ENCODE results near the gene ZFP1. TPM values are rescaled to one million over a fixed set of nuclear protein-coding genes. Genes with fewer than 3 reads are reported as not detected.
A peak's percentile ranks its signal among the peaks of the same experiment; 100 is the strongest.

The ZFP1 gene
- polyA plus RNA-seq, 2 of the 4 experiments (the other 2 are of a cell fraction): 14.4 to 16.1 TPM

- TF ChIP-seq CTCF (IDR thresholded peaks at IDR 0.05): no peak
Observed at GRCh38 chr16:75108792-75109731, 39.3 kb upstream of the ZFP1 start (continued).

- Histone ChIP-seq H3K4me3 (no peak overlapping the region), H3K4me2 (peak overlapping the region; percentile 77), H3K9me3 (no peaks in the 10 kb centered on the region), H3K27ac (peak overlapping the region; percentile 71 to 90), H3K4me1 (peaks cover 39% of the 10 kb centered on the region)
- no peak for FAIRE-seq
- 92% methylated on average over 10 of the region's 10 CpGs for WGBS (ENCODE audit: missing lambda C conversion rate)
- ATAC-seq: no peak
- no peak for TF ChIP-seq FOXS1 (CRISPR knock-in tag; IDR thresholded peaks at IDR 0.05)
- no peak for TF ChIP-seq ZC3H11A (IDR thresholded peaks at IDR 0.05)
- TF ChIP-seq CHD2 (IDR thresholded peaks at IDR 0.05; ENCODE audit: low read length, partially characterized antibody): no peak
- no peak for TF ChIP-seq EHF (CRISPR knock-in tag; IDR thresholded peaks at IDR 0.05)
- TF ChIP-seq EP300 (IDR thresholded peaks at IDR 0.05): no peak
- TF ChIP-seq MAZ (IDR thresholded peaks at IDR 0.05; ENCODE audit: borderline replicate concordance, low read depth, low read length): no peak
- TF ChIP-seq, protein P1, sequence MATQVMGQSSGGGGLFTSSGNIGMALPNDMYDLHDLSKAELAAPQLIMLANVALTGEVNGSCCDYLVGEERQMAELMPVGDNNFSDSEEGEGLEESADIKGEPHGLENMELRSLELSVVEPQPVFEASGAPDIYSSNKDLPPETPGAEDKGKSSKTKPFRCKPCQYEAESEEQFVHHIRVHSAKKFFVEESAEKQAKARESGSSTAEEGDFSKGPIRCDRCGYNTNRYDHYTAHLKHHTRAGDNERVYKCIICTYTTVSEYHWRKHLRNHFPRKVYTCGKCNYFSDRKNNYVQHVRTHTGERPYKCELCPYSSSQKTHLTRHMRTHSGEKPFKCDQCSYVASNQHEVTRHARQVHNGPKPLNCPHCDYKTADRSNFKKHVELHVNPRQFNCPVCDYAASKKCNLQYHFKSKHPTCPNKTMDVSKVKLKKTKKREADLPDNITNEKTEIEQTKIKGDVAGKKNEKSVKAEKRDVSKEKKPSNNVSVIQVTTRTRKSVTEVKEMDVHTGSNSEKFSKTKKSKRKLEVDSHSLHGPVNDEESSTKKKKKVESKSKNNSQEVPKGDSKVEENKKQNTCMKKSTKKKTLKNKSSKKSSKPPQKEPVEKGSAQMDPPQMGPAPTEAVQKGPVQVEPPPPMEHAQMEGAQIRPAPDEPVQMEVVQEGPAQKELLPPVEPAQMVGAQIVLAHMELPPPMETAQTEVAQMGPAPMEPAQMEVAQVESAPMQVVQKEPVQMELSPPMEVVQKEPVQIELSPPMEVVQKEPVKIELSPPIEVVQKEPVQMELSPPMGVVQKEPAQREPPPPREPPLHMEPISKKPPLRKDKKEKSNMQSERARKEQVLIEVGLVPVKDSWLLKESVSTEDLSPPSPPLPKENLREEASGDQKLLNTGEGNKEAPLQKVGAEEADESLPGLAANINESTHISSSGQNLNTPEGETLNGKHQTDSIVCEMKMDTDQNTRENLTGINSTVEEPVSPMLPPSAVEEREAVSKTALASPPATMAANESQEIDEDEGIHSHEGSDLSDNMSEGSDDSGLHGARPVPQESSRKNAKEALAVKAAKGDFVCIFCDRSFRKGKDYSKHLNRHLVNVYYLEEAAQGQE (IDR thresholded peaks at IDR 0.05): no peak
- no peak for TF ChIP-seq CBX2 (IDR thresholded peaks at IDR 0.05; ENCODE audit: borderline replicate concordance, low read depth)
- CTCF ChIA-PET: interaction anchor here (0.8 to 13.4 kb wide), 12 partner anchors 11 to 248 kb away, joined by 3 to 252 read pairs (median 6); partner anchors contain the start of gene ZNRF1
- POLR2A ChIA-PET: interaction anchor here (1.6 kb wide), 1 partner anchor 111 kb away, joined by 6 read pairs; the partner anchor contains the start of gene ZNRF1
- no peak for DNase-seq (ENCODE audit: low read depth in 1 of 2, low spot score in 1 of 2)
Observed at GRCh38 chr16:75109732-75110243, 38.5 kb upstream of the ZFP1 start.

- CTCF ChIA-PET: interaction anchor here (0.6 to 13.4 kb wide), 63 partner anchors 9 to 685 kb away, joined by 3 to 252 read pairs (median 5); partner anchors contain the start of genes FA2H, WDR59 and ZNRF1
- H3K27ac ChIP-seq: peak overlapping the region; percentile 49 to 90
- no peak for FAIRE-seq
- WGBS (ENCODE audit: missing lambda C conversion rate): 15% methylated on average over 28 of the region's 28 CpGs
- peak overlapping the region; percentile 22; the same call in 2 of the 3 replicates for H3K4me3 ChIP-seq
- no peak for TF ChIP-seq CHD4 (IDR thresholded peaks at IDR 0.05; ENCODE audit: borderline replicate concordance)
- TF ChIP-seq, protein P2, sequence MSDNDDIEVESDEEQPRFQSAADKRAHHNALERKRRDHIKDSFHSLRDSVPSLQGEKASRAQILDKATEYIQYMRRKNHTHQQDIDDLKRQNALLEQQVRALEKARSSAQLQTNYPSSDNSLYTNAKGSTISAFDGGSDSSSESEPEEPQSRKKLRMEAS (IDR thresholded peaks at IDR 0.05): peak; percentile 94
- TF ChIP-seq, protein P3, sequence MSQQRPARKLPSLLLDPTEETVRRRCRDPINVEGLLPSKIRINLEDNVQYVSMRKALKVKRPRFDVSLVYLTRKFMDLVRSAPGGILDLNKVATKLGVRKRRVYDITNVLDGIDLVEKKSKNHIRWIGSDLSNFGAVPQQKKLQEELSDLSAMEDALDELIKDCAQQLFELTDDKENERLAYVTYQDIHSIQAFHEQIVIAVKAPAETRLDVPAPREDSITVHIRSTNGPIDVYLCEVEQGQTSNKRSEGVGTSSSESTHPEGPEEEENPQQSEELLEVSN (IDR thresholded peaks at IDR 0.05; ENCODE audit: borderline replicate concordance, low read depth): peak; percentile 42; the same call in 1 of the 2 replicates
- peak; percentile 94 to 95 for TF ChIP-seq RAD21 (conservative IDR thresholded peaks at IDR 0.05 in 1 of 2, IDR thresholded peaks at IDR 0.05 in 1 of 2)
- peak; percentile 84 for TF ChIP-seq CTCF (IDR thresholded peaks at IDR 0.05)
- TF ChIP-seq, protein P4, sequence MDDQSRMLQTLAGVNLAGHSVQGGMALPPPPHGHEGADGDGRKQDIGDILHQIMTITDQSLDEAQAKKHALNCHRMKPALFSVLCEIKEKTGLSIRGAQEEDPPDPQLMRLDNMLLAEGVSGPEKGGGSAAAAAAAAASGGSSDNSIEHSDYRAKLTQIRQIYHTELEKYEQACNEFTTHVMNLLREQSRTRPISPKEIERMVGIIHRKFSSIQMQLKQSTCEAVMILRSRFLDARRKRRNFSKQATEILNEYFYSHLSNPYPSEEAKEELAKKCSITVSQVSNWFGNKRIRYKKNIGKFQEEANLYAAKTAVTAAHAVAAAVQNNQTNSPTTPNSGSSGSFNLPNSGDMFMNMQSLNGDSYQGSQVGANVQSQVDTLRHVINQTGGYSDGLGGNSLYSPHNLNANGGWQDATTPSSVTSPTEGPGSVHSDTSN (IDR thresholded peaks at IDR 0.05): peak; percentile 62; the same call in 1 of the 2 replicates
- no peak for TF ChIP-seq RCOR1 (IDR thresholded peaks at IDR 0.05; ENCODE audit: low read depth, low read length)
- TF ChIP-seq SMC3 (IDR thresholded peaks at IDR 0.05): peak; percentile 97
- peaks cover 40% of the 10 kb centered on the region for H3K4me1 ChIP-seq
- no peaks in the 10 kb centered on the region for H3K9me3 ChIP-seq
- POLR2A ChIA-PET: interaction anchor here (1.1 to 1.3 kb wide), 2 partner anchors 112 to 126 kb away, joined by 13 to 14 read pairs; partner anchors contain the start of genes WDR59 and ZNRF1
- peak overlapping the region; percentile 77 for H3K4me2 ChIP-seq
- DNase-seq (ENCODE audit: low read depth in 1 of 2, low spot score in 1 of 2): peak; percentile 87 to 90
- ATAC-seq: peak; percentile 76 to 89
Observed at GRCh38 chr16:75110637-75111513, 37.4 kb upstream of the ZFP1 start.

All from A549 (cell line).